Body of pancreas (tissue), 4 donors: ENCODE results near the gene TXK. TPM values are rescaled to one million over a fixed set of nuclear protein-coding genes. Genes with fewer than 3 reads are reported as not detected.

Experiments
- ATAC-seq: fragments of 150-250 bp; one replicate; pipeline ENCODE4 v1.9.1; 2016
- DNase-seq, 4 donors: peaks; one replicate each; pipeline ENCODE4 v3.0.0-alpha.2; 2019
- H3K27ac ChIP-seq, 4 donors: fragments of 200-600 bp; sonication (generic); 1 replicate in 3 of 4; 2 replicates in 1 of 4; pipeline versions ENCODE4 v1.5.1 to v1.6.1; 2016 to 2019; ENCODE audit warnings: mild to moderate bottlenecking in 1 of 4, mixed read lengths in 1 of 4, moderate library complexity in 1 of 4
- H3K27me3 ChIP-seq, 2 donors: fragments of 200-600 bp; sonication (generic); one replicate each; pipeline ENCODE4 v1.6.0; 2016; ENCODE audit warnings: mild to moderate bottlenecking in 1 of 2
- H3K36me3 ChIP-seq, 2 donors: fragments of 200-600 bp; sonication (generic); replicated peaks in 1 of 2; 2 replicates each; pipeline ENCODE4 v1.5.1; 2016; ENCODE audit warnings: low read depth in 2 of 2; ENCODE audit not compliant: insufficient read depth in 1 of 2
- H3K4me1 ChIP-seq: fragments of 200-600 bp; sonication (generic); one replicate; pipeline ENCODE4 v1.6.0; 2016
- H3K4me3 ChIP-seq, 2 donors: fragments of 200-600 bp; sonication (generic); 1 replicate in 1 of 2; 2 replicates in 1 of 2; pipeline ENCODE4 v1.5.1; 2016 to 2019
- H3K9me3 ChIP-seq, 3 donors: fragments of 200-600 bp; sonication (generic); 1 replicate in 2 of 3; 2 replicates in 1 of 3; pipeline ENCODE4 v1.5.1; 2016
- CTCF ChIP-seq, 7 experiments: fragments of 450-650 bp in 4 of 7; fragments of 200-600 bp in 3 of 7; sonication (generic) in 3 of 7; IDR thresholded peaks; one replicate each; pipeline ENCODE4 v1.5.1; 2016 to 2019; ENCODE audit warnings: antibody characterized with exemption in 7 of 7
- POLR2A ChIP-seq, 3 donors: fragments of 450-650 bp; IDR thresholded peaks; one replicate each; pipeline ENCODE4 v1.6.1; 2016; ENCODE audit warnings: antibody characterized with exemption in 3 of 3, mild to moderate bottlenecking in 2 of 3
- WGBS, 2 donors: methylation state at CpG; one replicate each; pipeline ENCODE4 v1.1.5; 2017; 5-methylcytosine and 5-hydroxymethylcytosine counted together
- intact Hi-C: fragments of 100-400 bp; cut with DNase I; formaldehyde crosslinking; loops from one replicate; pipeline ENCODE4 v1.15.1; 2023
- total RNA-seq, 2 donors: library from RNA; depleted of rRNA; stranded (reverse); fragments of >200 nt; gene quantifications; one replicate each; pipeline ENCODE4 v1.1.0, GENCODE V29; 2016

TXK gene
- total RNA-seq, 2 donors from 2014 or later = 0.66 to 1.3 TPM

DNA sequence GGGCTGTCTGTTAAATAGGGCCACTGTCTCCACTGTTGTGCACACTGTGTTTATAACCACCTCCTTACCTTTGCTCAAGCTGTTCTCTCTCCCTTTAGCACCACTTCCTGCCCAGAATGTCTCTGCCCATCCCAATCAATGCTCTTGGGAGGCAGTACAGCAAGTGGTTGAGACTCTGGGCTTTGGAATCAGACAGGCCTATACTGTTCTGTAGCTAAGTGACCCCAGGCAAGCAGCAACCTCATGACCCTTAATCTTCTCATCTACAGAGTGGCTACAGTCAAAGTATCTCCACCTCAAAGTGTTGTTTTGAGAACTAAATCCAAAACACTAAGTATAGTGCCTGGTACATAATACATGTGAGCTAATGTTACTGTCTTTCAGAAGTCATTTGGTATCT lies 3.8 kb upstream of the TXK start:
- no peak overlapping the region for H3K4me3 ChIP-seq
- no peaks in the 10 kb centered on the region for H3K9me3 ChIP-seq
- H3K27ac ChIP-seq = no peak overlapping the region
- H3K4me1 ChIP-seq = no peaks in the 10 kb centered on the region
- intact Hi-C loops = no loop called here
- no peak for DNase-seq
- H3K36me3 ChIP-seq = no peaks in the 10 kb centered on the region
- ATAC-seq = no peak
- TF ChIP-seq CTCF (IDR thresholded peaks at IDR 0.05) (no peak), POLR2A (IDR thresholded peaks at IDR 0.05) (no peak)
- no peaks in the 10 kb centered on the region for H3K27me3 ChIP-seq

DNA sequence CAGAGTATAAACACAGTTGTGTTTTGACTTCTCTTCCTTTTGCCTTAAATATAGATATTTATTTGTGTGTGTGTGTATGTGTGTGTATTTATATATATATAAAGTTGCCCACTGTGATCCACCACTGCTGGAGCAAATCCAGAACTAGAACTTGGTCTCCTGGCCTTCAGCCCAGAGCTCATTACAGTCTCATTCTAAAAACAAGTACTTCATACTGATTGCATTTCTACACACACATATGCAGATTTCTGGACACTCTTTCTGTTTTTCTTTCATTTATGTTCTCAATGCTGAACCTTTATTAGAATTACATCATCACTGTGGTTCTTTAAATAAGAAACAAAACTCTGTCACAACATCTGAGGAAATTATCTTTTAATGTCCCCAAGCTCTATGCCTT lies 381 bp downstream of the TXK start:
- no peaks in the 10 kb centered on the region for H3K27me3 ChIP-seq
- intact Hi-C loops = no loop called here
- no peak overlapping the region for H3K27ac ChIP-seq
- ATAC-seq (no peak), DNase-seq (no peak)
- H3K4me3 ChIP-seq = no peak overlapping the region
- H3K4me1 ChIP-seq = peaks cover 12% of the 10 kb centered on the region
- no peaks in the 10 kb centered on the region for H3K36me3 ChIP-seq
- no peaks in the 10 kb centered on the region for H3K9me3 ChIP-seq
- TF ChIP-seq POLR2A (IDR thresholded peaks at IDR 0.05) = no peak
- no peak for TF ChIP-seq CTCF (IDR thresholded peaks at IDR 0.05)

- intact Hi-C loops = no loop called here
- H3K36me3 ChIP-seq = no peaks in the 10 kb centered on the region
- TF ChIP-seq POLR2A (IDR thresholded peaks at IDR 0.05) (no peak), CTCF (IDR thresholded peaks at IDR 0.05) (no peak)
- ATAC-seq (no peak), DNase-seq (no peak)
- no peak overlapping the region for H3K4me3 ChIP-seq
- H3K27me3 ChIP-seq = no peaks in the 10 kb centered on the region
- H3K27ac ChIP-seq = no peak overlapping the region
- 16 to 21% methylated on average over 4 of the region's 4 CpGs for WGBS, 2 donors
- no peaks in the 10 kb centered on the region for H3K9me3 ChIP-seq
- H3K4me1 ChIP-seq = peaks cover 25% of the 10 kb centered on the region
These were observed 2.3 kb downstream of the TXK start for GRCh38 chr4:48131736-48132135.

- H3K9me3 ChIP-seq = no peaks in the 10 kb centered on the region
- peaks cover 25% of the 10 kb centered on the region for H3K4me1 ChIP-seq
- no peak overlapping the region for H3K27ac ChIP-seq
- intact Hi-C loops = no loop called here
- no peak for ATAC-seq
- no peaks in the 10 kb centered on the region for H3K36me3 ChIP-seq
- TF ChIP-seq CTCF (IDR thresholded peaks at IDR 0.05) = no peak
- TF ChIP-seq POLR2A (IDR thresholded peaks at IDR 0.05) = no peak
- H3K4me3 ChIP-seq = no peak overlapping the region
- DNase-seq = no peak
- no peaks in the 10 kb centered on the region for H3K27me3 ChIP-seq
- 86 to 91% methylated on average over 7 of the region's 7 CpGs for WGBS, 2 donors
These were observed 4.0 kb downstream of the TXK start for GRCh38 chr4:48130100-48130499.

GRCh38 chr4:48129307-48130014 lies 4.6 kb downstream of the TXK start:
- no peak for ATAC-seq
- 45 to 47% methylated on average over 8 to 9 of the region's 9 CpGs for WGBS, 2 donors

More at GRCh38 chr4:48129307-48130014, 4.6 kb downstream of the TXK start:
- H3K27me3 ChIP-seq = no peaks in the 10 kb centered on the region
- intact Hi-C loops = no loop called here
- no peak for TF ChIP-seq CTCF (IDR thresholded peaks at IDR 0.05)
- no peak overlapping the region for H3K4me3 ChIP-seq
- H3K27ac ChIP-seq = no peak overlapping the region
- no peaks in the 10 kb centered on the region for H3K9me3 ChIP-seq
- H3K4me1 ChIP-seq = peaks cover 25% of the 10 kb centered on the region
- peak in 1 of 4 donors; percentile 16 for DNase-seq
- no peaks in the 10 kb centered on the region for H3K36me3 ChIP-seq
